Measurements from ENCODE around the gene CLDN24. TPM values are rescaled to one million over a fixed set of nuclear protein-coding genes. Genes with fewer than 3 reads are reported as not detected.

CLDN24 gene
- total RNA-seq, result not detected
- long read RNA-seq, result 0 reads

DNA sequence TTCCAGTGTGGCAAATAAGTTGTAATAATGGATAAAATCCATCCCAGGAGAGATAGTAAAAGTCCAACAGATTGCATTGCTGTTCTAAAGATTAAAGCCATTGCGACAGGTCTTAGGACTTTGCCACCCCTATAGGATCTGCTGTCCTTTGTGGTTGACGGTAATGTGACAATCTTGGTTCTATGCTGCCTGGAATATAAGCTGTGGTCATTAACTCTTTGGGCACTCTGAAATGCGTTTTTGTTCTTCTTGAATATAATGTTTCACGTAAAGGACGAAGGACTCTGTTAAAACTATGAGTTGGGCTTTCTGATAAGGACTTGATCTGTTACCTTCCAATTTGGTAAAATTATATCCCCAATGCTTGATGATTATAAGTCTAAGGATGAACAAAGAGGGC is at the start of gene CLDN24:
Gene CLDN24, minus strand, starts transcription at position 101 of the 400 bp plus-strand sequence. Its CDS starts 0 bp downstream, at position 101.
- Histone ChIP-seq H3K27me3 (no peaks in the 10 kb centered on the region), H3K4me3 (no peak within 1 kb of the TSS), H3K27ac (no peak within 1 kb of the TSS), H3K4me1 (no peaks in the 10 kb centered on the region), H3K9me3 (no peaks in the 10 kb centered on the region), H3K36me3 (peaks cover 5% of the 10 kb centered on the region)
- intact Hi-C loops (cut with DNase I), result no loop called here
- no peak for DNase-seq
- no peak for ATAC-seq
- no peak for TF ChIP-seq CTCF (IDR thresholded peaks at IDR 0.05)

DNA sequence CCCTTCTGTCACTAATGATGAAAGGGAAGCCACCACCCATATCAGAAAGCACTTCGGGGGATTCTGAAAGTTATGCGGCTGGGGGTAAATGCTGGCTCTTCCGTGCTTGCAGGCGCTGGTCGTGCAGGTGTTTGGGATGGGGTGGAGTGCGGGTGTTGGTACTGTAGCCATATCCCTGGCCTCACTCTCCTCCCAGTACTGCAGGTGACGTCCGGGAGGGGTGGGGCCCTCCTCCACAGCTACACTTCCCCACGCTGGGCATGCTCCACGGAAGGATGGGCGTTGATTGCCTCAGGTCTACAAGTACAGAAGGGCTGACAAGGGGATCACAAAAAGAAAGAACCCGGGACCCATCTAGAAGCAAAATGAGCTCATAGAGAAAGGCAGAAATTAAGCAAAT is 48.6 kb upstream of the CLDN24 start:
- intact Hi-C loops (cut with DNase I), result no loop called here
- no peak for ATAC-seq

GRCh38 chr4:183369073-183369472 is 46.8 kb upstream of the CLDN24 start:
- H3K9me3 ChIP-seq, result no peaks in the 10 kb centered on the region
- no peak for TF ChIP-seq CTCF (IDR thresholded peaks at IDR 0.05)
- DNase-seq (no peak), ATAC-seq (no peak)
- H3K4me3 ChIP-seq, result no peak overlapping the region
- intact Hi-C loops (cut with DNase I), result no loop called here
- no peaks in the 10 kb centered on the region for H3K27me3 ChIP-seq
- no peaks in the 10 kb centered on the region for H3K4me1 ChIP-seq
- H3K27ac ChIP-seq, result no peak overlapping the region
- no peaks in the 10 kb centered on the region for H3K36me3 ChIP-seq

More for the DNA sequence above, 48.6 kb upstream of the CLDN24 start:
- no peak for DNase-seq
- Histone ChIP-seq H3K4me1 (no peaks in the 10 kb centered on the region), H3K27ac (no peak overlapping the region), H3K9me3 (no peaks in the 10 kb centered on the region), H3K4me3 (no peak overlapping the region), H3K36me3 (no peaks in the 10 kb centered on the region), H3K27me3 (no peaks in the 10 kb centered on the region)
- TF ChIP-seq CTCF (IDR thresholded peaks at IDR 0.05), result no peak

DNA sequence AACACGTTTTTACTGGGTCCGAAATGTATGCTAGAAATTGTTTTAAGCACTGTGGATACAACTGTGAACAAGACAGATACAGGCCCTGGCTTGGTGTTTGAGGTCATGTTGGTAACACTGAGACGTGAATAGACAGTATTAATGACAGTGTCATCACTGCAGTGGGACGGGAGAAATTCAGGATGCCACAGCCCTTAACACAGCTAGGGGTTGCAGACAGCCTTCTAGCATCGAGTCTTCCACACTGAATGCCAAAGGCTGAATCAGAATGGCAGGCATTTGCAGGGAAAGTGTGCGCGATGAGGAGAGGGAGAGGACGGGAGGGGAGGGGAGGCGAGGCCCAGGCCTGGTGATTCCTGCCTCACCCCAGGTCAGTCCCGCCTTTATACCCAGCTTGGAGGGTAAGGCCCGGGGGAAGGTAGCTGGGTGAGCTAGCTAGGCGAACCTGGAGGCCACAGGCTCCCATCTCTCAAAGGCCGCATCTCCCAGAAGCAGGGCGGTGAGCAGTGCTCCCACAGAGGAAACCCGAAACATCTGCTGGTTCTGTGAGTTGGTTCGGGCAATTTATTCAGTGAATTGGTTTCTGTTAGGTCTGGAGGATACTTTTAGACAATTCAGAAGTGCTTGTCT is 44.1 kb upstream of the CLDN24 start:
- H3K36me3 ChIP-seq, result no peaks in the 10 kb centered on the region
- no peaks in the 10 kb centered on the region for H3K27me3 ChIP-seq
- no peaks in the 10 kb centered on the region for H3K4me1 ChIP-seq
- no peaks in the 10 kb centered on the region for H3K9me3 ChIP-seq
- intact Hi-C loops (cut with DNase I), result no loop called here
- DNase-seq (no peak), ATAC-seq (no peak)
- no peak for TF ChIP-seq CTCF (IDR thresholded peaks at IDR 0.05)
- no peak overlapping the region for H3K27ac ChIP-seq
- H3K4me3 ChIP-seq, result no peak overlapping the region

DNA sequence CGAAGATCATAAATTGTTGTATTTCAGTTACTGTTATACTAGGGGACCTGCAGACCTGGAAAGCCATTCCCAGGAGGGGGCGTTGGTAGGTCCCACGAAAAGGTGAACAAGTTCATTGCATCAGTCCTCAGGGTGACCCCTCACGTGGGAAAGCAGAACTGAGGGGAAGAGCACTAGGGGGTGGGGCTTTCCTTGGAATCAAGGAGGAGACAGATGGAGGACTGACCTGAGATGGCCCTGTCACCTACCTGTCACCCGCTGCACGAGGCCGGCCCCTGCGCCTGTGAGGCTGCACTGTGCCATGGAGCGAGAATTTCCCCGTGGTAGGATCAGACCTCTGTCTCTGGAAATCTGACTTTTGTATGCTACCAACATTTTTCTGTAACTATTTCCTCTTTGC is 41.8 kb upstream of the CLDN24 start:
- no peak for TF ChIP-seq CTCF (IDR thresholded peaks at IDR 0.05)
- intact Hi-C loops (cut with DNase I), result no loop called here
- DNase-seq (no peak), ATAC-seq (no peak)
- Histone ChIP-seq H3K4me1 (no peaks in the 10 kb centered on the region), H3K27ac (no peak overlapping the region), H3K36me3 (no peaks in the 10 kb centered on the region), H3K4me3 (no peak overlapping the region), H3K27me3 (no peaks in the 10 kb centered on the region), H3K9me3 (no peaks in the 10 kb centered on the region)
